Activated gamma-delta T cell treated with anti-CD3 and anti-CD28 coated beads, Interleukin-2, amount 50 U/mL, for 16 hours (primary cell): ENCODE results near the gene EPHB3.

ENCODE experiments used
- DNase-seq: peaks from one replicate; pipeline ENCODE4 v3.0.0-alpha.2; 2020; ENCODE audit warnings: low read depth

Gene EPHB3

DNA sequence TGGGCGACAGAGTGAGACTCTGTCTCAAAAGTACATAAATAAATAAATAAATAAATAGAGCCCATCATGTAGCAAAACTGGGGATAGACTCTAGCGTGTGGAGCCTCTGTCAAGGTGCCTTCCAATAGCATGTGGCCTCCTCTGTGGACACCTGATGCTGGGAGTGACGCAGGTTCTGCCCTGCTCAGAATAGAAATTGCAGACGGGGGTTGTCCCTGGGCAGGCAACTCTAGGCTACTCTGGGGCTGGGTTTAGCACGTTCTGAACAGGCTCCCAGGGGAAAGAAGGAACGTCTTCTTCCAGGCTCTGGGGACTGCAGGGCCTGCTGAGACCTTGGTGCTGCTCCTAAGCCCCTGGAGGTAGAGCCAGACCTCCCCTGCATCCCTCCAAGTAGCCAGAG lies 65.3 kb downstream of the EPHB3 start:
- no peak for DNase-seq

DNA sequence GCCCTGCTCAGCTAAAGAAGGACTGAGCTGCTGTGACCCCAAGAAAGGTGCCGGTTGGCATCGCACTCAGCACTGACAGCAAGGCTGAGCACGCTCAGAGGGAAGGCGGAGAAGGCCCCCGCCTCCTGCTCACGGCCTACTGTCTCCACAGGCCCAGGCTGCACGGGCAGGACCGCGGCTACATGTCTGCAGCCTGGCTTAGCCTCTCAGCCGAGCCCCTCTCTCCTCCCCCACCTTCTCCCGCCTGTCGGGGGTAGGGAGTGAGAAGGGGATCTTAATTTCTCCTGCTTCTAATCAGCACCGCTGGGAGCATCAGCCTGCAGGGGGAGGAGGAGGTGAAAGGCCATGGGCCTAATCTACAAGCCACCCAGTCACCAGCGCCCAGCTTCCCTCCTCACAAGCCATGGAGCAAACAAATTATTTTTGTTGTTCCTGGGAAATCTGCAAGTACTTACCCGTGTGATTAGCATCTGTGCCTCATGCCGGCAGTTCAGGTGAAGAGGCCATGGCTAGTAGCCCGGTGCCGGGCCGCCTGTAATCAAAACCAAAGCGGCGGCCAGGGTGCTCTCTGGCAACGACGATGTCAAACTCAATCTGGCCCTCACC lies 68.1 kb downstream of the EPHB3 start:
- no peak for DNase-seq

DNA sequence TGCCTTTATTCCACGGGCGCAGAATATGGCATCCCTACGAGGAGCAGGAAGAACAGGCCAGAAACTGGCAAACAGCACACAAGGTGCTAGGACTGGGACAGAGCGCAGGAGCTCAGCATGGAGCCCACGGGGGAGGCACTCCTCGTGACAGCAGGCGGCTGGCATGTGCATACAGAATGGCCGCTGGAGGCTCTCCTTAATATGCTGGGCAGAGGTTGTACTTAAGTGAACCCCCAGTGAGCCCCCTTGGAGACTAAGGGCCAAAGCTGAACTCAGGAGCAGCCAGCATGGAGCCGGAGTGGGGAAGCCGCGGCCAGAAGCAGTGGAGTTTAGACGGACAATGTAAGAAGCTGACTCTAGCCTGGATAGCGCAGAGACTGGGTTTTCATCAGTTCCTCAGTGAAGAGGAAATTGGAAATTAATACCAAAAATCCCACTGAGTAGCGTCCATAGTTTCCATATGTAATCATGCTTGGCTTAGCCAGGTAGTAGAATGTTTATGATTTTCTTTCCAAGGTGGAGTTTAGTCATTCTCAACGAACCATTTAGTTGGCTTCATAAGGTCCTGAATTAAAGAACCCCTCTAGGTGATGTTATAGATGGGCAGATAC lies 69.4 kb downstream of the EPHB3 start:
- DNase-seq = no peak

DNA sequence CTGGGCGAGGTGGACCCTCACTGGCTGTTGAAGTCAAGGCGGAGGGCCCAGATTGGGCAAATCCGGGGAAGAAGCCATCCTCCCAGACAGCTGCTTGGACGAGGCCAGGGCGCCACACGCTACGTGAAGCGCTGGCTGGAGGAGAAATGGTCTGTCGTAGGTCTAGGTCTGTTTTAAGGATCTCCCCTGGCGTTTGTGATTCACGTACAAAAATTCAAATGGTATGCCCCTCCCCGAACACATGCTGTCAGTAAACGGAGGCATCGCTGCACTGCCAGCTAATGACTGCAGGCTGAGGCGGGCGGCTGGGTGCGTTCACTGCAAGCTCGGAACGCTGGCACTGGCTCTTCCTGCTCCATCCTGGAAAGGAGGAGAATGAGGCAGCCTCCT lies 69.9 kb downstream of the EPHB3 start:
- no peak for DNase-seq
